Uterus (tissue), 2 donors: Measurements from ENCODE around the gene IRAK1.

Experiments used
- POLR2A ChIP-seq, 2 donors: fragments of 450-650 bp; IDR thresholded peaks; one replicate each; pipeline ENCODE4 v1.6.1; 2016; ENCODE audit warnings: antibody characterized with exemption in 2 of 2, mild to moderate bottlenecking in 1 of 2, moderate library complexity in 1 of 2
- TF ChIP-seq, protein P1 (sequence below), 4 experiments: fragments of 200-600 bp in 2 of 4; fragments of 450-650 bp in 2 of 4; sonication (generic) in 2 of 4; IDR thresholded peaks; one replicate each; pipeline ENCODE4 v1.5.1; 2016 to 2019; ENCODE audit warnings: antibody characterized with exemption in 4 of 4, mild to moderate bottlenecking in 2 of 4, moderate library complexity in 1 of 4

DNA sequence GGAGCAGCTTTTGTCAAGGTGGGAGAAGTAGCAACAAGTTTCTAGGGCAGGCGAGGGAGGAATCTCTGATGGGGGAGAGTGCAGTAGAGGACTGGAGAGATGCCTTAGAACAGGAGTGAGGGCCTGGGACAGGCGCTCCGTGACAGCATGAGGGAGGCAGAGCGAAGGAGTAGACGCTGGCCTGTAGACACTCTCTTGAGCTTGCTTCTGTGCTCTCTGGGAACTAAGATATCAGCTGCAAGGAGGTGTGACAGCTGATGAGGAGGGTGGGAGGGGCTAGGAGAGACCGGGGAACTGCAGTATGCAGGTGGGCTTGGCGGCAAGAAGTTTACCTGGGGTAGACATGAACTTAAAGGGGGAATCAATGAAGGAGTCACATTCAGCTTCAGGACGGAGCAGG, 42.1 kb upstream of the IRAK1 start:
- TF ChIP-seq, protein P1, sequence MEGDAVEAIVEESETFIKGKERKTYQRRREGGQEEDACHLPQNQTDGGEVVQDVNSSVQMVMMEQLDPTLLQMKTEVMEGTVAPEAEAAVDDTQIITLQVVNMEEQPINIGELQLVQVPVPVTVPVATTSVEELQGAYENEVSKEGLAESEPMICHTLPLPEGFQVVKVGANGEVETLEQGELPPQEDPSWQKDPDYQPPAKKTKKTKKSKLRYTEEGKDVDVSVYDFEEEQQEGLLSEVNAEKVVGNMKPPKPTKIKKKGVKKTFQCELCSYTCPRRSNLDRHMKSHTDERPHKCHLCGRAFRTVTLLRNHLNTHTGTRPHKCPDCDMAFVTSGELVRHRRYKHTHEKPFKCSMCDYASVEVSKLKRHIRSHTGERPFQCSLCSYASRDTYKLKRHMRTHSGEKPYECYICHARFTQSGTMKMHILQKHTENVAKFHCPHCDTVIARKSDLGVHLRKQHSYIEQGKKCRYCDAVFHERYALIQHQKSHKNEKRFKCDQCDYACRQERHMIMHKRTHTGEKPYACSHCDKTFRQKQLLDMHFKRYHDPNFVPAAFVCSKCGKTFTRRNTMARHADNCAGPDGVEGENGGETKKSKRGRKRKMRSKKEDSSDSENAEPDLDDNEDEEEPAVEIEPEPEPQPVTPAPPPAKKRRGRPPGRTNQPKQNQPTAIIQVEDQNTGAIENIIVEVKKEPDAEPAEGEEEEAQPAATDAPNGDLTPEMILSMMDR (IDR thresholded peaks at IDR 0.05) = no peak
- no peak for TF ChIP-seq POLR2A (IDR thresholded peaks at IDR 0.05)
